AG09309 (cell line): ENCODE data around the gene AIF1L.

Source experiments
- DNase-seq: peaks from one replicate; pipeline ENCODE4 v3.0.0-alpha.2; 2010; ENCODE audit warnings: low read depth
- H3K4me3 ChIP-seq: 2 replicates; pipeline ENCODE4 v1.5.1; 2011; ENCODE audit warnings: mild to moderate bottlenecking, low read depth, low read length, moderate library complexity; ENCODE audit not compliant: control insufficient read depth
- TF ChIP-seq, protein P1 (sequence below): IDR thresholded peaks from 2 replicates; pipeline ENCODE4 v1.5.1; 2011; ENCODE audit warnings: mild to moderate bottlenecking, low read depth, low read length, inconsistent platforms; ENCODE audit not compliant: insufficient read depth, control insufficient read depth; ENCODE audit errors: missing control alignments

AIF1L gene

DNA sequence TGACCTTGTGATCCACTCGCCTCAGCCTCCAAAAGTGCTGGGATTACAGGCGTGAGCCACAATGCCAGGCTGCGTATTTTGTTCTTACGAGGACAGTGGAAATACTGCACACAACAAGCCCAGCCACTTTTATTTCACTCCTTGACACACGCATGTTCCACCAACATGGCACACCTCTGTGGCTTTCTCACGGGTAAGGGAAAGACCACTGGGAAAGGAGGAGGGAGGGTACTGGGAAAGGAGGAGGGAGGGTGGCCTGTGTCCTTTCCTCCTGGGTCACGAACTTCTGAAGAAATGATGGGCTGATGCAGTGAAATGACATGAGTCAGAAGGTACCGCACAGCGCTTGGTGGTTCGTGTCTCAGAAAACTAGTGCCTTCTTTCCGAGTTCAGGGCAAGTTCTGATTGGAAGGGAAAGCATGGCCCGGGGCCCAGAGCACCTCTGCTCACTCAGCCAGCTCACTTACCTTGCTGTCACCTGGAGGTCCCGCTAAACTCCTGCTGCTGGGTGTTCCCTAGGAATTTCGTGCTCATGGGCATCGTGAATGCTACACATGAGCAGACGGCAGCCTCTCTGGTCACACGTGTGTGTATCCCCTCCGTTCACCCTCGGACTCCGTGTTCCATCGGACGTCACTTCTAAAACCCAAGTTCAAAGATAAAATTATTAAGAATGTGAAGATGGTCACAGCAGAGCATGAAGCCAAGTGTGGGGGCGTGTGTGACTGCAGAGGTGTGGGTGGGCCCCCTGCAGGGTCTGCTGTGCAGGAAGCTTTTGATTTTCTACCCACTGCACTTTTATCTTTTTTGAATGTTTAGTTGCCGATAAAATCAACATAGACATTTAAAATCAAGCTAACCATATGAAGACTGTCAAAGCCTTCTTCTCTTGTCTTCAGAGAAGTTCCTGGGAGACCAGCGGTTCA is 44.5 kb upstream of the AIF1L start:
- no peak overlapping the region for H3K4me3 ChIP-seq
- TF ChIP-seq, protein P1, sequence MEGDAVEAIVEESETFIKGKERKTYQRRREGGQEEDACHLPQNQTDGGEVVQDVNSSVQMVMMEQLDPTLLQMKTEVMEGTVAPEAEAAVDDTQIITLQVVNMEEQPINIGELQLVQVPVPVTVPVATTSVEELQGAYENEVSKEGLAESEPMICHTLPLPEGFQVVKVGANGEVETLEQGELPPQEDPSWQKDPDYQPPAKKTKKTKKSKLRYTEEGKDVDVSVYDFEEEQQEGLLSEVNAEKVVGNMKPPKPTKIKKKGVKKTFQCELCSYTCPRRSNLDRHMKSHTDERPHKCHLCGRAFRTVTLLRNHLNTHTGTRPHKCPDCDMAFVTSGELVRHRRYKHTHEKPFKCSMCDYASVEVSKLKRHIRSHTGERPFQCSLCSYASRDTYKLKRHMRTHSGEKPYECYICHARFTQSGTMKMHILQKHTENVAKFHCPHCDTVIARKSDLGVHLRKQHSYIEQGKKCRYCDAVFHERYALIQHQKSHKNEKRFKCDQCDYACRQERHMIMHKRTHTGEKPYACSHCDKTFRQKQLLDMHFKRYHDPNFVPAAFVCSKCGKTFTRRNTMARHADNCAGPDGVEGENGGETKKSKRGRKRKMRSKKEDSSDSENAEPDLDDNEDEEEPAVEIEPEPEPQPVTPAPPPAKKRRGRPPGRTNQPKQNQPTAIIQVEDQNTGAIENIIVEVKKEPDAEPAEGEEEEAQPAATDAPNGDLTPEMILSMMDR, result no peak
- no peak for DNase-seq

DNA sequence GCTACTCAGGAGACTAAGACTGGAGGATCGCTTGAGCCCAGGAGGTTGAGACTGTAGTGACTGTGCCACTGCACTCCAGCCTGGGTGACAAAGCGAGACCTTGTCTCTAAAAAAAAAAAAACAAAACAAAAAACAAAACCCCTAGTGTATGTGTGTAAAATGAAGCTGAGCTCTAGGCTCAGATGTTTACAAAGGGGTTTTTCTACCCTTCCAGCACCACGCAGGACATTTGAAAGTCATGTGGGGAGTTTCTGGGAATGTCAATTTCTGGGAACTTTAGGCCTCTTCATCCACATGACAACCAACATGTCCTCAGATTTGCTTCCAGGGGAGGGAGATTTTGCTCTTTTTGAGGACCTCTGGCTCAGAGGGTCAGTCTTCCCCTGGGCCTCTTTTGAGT is 42.4 kb upstream of the AIF1L start:
- DNase-seq, result no peak
- H3K4me3 ChIP-seq, result no peak overlapping the region
- TF ChIP-seq, protein P1, result no peak

DNA sequence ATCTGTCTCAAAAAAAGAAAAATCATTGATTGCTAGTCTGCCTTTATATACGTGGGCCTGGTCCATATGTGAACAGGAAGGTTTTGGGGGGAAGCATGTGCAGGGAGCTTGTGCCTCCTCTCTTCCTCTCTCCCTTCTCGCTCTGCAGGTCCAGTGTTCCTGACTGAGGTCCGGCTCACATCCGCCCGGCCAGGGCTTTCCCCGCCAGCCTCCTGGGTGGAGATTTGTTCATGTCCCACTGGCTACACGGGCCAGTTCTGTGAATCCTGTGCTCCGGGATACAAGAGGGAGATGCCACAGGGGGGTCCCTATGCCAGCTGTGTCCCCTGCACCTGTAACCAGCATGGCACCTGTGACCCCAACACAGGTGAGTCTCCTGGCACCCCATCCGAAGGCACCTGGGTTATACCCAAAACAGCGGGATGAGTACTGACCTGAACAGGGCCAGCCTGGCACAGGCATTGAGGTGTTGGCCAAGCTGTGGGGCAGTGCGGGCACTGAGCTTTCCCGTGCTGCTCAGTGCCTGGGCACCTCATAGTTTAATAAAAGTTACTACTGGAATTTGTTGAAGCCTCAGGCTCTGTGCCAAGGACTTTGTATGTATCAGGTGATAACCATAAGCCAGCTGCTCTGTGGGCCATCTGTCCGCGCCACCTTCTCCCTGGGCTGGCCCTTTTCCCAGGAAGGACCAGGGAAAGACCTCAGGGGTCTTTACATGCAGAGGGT is 39.4 kb upstream of the AIF1L start:
- TF ChIP-seq, protein P1, result no peak
- no peak for DNase-seq
- no peak overlapping the region for H3K4me3 ChIP-seq

DNA sequence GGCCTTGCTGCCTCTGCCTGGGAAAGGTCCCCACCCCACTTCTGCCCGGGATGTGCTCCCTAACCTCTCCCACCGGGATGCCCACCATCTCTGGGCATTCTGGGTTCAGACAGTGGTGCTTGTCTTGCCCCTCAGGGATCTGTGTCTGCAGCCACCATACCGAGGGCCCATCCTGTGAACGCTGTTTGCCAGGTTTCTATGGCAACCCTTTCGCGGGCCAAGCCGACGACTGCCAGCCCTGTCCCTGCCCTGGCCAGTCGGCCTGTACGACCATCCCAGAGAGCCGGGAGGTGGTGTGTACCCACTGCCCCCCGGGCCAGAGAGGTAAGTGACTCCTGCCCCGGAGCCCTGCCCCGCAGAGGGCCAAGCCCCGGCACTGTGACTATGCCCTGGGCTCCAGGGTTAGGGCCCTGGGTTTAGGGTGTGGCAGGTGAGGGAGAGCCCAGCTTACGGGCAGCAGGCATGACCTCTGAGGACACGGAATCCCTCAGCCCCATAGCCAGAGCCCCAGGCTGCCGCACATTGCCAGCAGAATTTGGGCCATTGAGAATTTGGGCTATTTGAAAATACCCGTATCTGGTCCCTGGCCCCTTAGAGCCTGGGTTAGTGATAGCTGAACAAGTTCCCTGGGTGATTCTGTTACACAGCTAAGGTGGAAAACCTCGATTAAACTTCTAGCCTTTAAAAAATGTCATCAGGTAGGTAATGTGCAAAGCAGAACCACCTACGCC is 35.3 kb upstream of the AIF1L start:
- TF ChIP-seq, protein P1, result no peak
- H3K4me3 ChIP-seq, result no peak overlapping the region
- no peak for DNase-seq

DNA sequence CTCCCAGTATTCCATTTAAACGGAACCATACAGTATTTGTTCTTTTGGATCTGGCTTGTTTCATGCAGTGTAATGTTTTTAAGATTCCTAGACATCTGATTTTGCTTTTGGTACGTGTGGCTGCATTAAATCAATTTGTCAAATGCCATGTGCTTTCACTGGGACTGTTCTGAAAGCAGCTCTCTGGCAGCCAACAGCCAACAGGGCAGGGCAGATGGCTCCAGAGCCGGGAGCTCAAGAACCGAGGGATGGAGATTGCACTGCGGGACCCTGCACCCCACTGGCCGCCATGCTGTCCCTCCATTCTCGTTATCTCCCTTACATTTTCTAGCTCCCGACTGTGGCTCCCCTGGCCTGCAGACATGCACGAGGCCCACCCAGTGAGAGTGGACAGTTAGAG is 33.4 kb upstream of the AIF1L start:
- no peak for DNase-seq
- H3K4me3 ChIP-seq, result no peak overlapping the region
- TF ChIP-seq, protein P1, result no peak

DNA sequence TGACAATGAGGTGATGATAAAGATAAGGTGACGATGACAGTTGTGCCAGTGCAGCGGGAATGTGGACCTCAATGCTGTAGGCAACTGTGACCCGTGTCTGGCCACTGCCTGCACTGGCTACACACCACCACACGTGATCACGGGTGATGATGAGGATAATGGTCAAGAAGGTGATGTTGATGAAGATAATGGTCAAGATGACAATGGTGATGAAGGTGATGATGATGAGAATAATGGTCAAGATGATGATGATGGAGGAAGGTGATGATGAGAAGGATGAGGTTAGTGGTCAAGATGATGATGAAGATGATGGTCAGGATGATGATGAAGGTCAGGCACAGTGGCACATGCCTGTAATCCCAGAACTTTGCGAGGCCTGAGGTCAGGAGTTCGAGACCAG is 30.7 kb upstream of the AIF1L start:
- no peak for DNase-seq
- H3K4me3 ChIP-seq, result no peak overlapping the region
- TF ChIP-seq, protein P1, result no peak
